NCI-H2227 (cell line): ENCODE data around the gene PTPN3.

Experiments
- DNase-seq: peaks from one replicate; lab custom pipeline; 2025; ENCODE audit not compliant: unreplicated experiment; lab: John Stamatoyannopoulos, UW

The PTPN3 gene

DNA sequence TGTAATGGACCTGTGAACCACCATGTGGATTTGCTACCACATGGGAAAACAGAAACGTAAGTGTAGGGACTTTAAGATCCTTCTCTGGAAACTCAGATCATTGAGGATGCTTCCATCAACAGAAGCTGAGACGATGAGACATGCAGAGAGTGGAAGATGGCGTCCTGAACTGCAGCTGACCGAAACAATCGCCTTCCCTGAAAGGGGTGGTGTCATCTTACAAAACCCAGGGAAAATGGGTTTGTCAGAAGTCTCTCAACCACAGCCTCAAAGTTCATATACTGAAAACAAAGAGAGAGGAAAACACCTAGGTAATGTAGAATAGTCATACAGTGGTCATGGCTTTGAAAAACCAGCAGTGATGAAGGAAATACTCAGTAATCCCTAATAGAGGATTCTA lies 6.6 kb upstream of the PTPN3 start:
- no peak for DNase-seq

DNA sequence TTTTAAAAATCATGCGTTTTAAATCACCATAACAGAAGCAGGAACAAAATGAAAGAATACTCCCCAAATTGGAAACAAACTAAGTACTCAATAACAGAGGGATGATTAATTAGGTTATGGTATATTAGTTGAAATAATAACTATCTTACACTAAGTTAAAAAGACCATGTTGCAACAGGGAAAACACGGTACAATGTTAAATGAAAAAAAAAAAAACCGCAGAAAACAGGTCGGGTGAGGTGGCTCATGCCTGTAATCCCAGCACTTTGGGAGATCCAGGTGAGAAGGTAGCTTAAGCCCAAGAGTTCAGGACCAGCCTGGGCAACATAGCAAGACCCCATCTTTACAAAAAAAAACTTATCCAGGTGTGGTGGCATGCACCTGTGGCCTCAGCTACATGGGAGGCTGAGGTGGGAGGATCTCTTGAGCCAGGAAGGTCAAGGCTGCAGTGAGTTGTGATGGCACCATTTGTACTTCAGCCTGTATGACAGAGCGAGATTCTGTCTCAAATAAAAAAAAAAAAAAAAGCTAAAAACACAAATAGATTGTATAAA lies 2.4 kb upstream of the PTPN3 start:
- no peak for DNase-seq

- DNase-seq = peak; percentile 67
Observed at GRCh38 chr9:109499631-109500410, 1.7 kb upstream of the PTPN3 start.

- DNase-seq = no peak
Observed at GRCh38 chr9:109499093-109499630, 1.1 kb upstream of the PTPN3 start.

DNA sequence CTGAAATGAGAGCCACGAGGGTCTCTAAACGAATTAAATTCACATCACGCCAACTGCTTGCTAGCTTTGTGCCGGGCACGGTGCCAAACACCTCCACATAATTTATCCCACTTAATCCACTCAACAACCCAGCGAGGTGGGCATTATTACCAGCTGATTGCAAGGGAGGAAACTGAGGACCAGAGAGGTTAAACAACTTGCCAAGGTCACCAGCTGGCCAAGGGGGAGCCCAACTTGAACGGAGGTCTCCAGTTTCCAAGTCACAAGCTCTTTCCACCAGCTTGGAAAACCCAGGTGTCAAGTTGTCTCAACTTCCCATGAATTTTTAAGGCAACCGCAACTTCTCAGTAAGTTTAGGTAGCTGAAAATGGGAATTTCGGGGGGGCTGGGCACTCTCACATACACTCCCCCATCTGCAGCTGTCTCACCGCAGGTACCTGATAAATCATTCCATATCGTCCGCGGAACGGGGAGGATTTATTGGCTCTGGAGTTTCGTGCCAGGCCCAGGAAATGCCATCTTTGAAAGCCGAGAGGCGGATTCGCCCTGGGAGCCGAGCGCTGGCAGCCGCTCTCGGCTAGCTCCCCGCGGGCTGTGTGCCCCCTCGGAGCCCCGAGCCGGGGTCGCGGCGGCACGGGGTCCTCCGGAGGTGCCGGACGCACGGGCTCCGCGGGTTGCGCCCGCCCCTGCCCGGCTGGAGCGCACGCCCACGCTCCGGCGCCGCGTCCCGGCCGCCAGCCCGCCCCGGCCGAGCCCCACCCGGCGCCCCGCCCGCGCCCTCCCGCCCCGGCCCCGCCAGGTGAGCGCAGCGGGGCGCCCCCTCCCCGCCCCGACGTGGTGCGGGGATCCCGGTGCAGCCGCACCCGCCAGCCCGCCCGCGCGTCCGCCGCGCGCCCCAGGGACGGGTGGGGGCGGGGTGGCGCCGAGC lies 617 bp downstream of the PTPN3 start:
- peak; percentile 18 for DNase-seq

- no peak for DNase-seq
Observed at GRCh38 chr9:109496841-109497225, 1.3 kb downstream of the PTPN3 start.

GRCh38 chr9:109496218-109496617 lies 1.9 kb downstream of the PTPN3 start:
- no peak for DNase-seq

GRCh38 chr9:109493648-109494047 lies 4.5 kb downstream of the PTPN3 start:
- no peak for DNase-seq

DNA sequence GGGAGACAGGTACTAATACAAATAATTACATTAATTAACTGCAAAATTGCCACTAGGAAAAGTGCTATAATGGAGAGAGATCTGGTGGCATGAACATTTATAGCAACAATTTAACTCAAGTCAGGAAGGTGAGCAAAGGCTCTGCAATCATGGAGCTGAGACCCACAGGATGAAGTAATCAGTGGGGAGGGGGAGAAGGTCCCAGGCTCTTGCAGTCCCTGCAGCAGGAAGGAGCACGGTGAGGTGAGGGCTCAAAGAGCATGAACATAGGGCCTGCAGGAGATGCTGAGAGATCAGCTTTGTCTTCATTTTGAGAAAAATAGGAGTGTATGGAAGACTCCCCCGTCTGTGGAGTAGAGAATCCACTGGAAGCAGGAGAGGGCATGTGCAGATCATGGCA lies 6.5 kb downstream of the PTPN3 start:
- no peak for DNase-seq

DNA sequence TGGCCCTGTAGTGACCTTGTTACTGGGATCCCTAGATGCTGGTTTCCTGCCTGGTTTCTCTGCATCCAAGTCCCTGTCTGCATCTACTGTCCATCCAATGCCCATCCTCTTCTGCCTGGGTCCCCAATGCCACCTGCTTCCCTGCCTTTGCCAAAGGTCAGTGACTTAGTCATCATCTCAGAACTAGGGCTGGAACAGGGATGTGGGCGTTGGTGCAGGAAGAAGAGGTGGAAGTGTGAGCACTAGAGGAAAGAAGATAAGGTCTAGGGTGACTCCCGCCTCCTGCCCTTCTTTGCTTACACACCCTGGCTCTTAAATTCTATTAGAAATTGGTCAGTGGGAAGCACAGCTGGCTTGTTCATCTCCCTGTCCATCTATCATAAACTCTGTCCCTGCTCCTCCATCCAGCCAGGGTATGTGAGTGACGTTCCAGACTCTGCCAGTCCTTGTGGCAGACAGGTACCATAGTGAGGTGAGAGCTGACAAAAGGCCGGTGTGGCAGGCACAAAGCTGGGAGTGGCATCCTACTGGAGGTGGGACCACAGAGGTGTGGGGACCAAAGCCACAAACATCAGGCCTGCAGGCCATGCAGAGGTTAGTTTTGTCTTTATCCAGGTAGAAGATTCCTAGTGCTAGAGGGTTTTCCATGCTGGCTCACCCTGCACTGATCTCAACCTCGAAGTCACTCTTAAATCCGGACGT lies 9.2 kb downstream of the PTPN3 start:
- DNase-seq = no peak

GRCh38 chr9:109488351-109488750 lies 9.8 kb downstream of the PTPN3 start:
- DNase-seq = no peak

DNA sequence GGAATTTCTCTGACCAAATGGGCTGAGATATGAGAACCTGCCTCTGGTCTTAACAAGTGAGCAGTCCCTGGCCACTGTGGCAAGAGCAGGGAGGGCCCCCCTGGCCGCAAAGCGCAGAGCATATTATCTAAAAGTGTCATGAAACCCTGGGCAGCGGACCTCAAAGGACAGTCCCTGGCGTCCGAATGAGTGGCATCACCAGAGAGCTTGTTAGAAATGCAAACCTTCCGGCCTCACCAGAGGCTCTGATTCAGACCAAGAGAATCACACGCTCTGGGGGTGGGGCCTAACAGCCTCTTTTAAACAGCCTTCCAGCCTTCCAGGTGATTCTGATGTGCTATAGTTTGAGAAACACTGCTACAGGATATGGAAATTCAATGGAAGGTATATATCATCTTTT lies 10.9 kb downstream of the PTPN3 start:
- DNase-seq = no peak

GRCh38 chr9:109483744-109484429 lies 14.2 kb downstream of the PTPN3 start:
- no peak for DNase-seq

GRCh38 chr9:109482391-109482916 lies 15.7 kb downstream of the PTPN3 start:
- DNase-seq = no peak

- no peak for DNase-seq
Observed at GRCh38 chr9:109481856-109482255, 16.3 kb downstream of the PTPN3 start.

- no peak for DNase-seq
Observed at GRCh38 chr9:109479822-109480221, 18.3 kb downstream of the PTPN3 start.

- no peak for DNase-seq
Observed at GRCh38 chr9:109478665-109479380, 19.3 kb downstream of the PTPN3 start.

GRCh38 chr9:109478051-109478563 lies 20.0 kb downstream of the PTPN3 start:
- DNase-seq = no peak
